GF-D8 (cell line): ENCODE measurements around the gene PARS2.
"Not testable (repeated sequence)": the region's sequence is repeated elsewhere in the genome, so short reads cannot be mapped to it uniquely, and the experiment has no call there.

ENCODE experiments used
- DNase-seq: peaks from one replicate; lab custom pipeline; 2025; lab: John Stamatoyannopoulos, UW

Gene PARS2

GRCh38 chr1:54800041-54800898 is 35.9 kb upstream of the PARS2 start:
- DNase-seq: no peak

- no peak for DNase-seq
Measured at GRCh38 chr1:54798769-54799641, 34.7 kb upstream of the PARS2 start.

- no peak for DNase-seq
Measured at GRCh38 chr1:54798206-54798605, 33.9 kb upstream of the PARS2 start.

- no peak for DNase-seq
Measured at GRCh38 chr1:54796902-54797301, 32.6 kb upstream of the PARS2 start.

GRCh38 chr1:54795841-54796468 is 31.6 kb upstream of the PARS2 start:
- no peak for DNase-seq

- no peak for DNase-seq
Measured at GRCh38 chr1:54795356-54795665, 31.0 kb upstream of the PARS2 start.

- no peak for DNase-seq
Measured at GRCh38 chr1:54794451-54795355, 30.4 kb upstream of the PARS2 start.

- DNase-seq: no peak
Measured at GRCh38 chr1:54792686-54793282, 28.5 kb upstream of the PARS2 start.

- DNase-seq: no peak
Measured at GRCh38 chr1:54791880-54792522, 27.7 kb upstream of the PARS2 start.

GRCh38 chr1:54788459-54788858 is 24.1 kb upstream of the PARS2 start:
- no peak for DNase-seq

GRCh38 chr1:54787604-54788003 is 23.3 kb upstream of the PARS2 start:
- no peak for DNase-seq

- no peak for DNase-seq
Measured at GRCh38 chr1:54786778-54787177, 22.5 kb upstream of the PARS2 start.

GRCh38 chr1:54784066-54784465 is 19.7 kb upstream of the PARS2 start:
- no peak for DNase-seq

GRCh38 chr1:54782588-54782987 is 18.3 kb upstream of the PARS2 start:
- DNase-seq: no peak

- no peak for DNase-seq
Measured at GRCh38 chr1:54782156-54782555, 17.8 kb upstream of the PARS2 start.

- no peak for DNase-seq
Measured at GRCh38 chr1:54781023-54781723, 16.9 kb upstream of the PARS2 start.

GRCh38 chr1:54777431-54777830 is 13.1 kb upstream of the PARS2 start:
- no peak for DNase-seq

- no peak for DNase-seq
Measured at GRCh38 chr1:54777011-54777410, 12.7 kb upstream of the PARS2 start.

- not testable (repeated sequence) for DNase-seq
Measured at GRCh38 chr1:54775828-54776721, 11.8 kb upstream of the PARS2 start.
